ENCODE results near the gene MOSPD3. TPM values are rescaled to one million over a fixed set of nuclear protein-coding genes. Genes with fewer than 3 reads are reported as not detected.

MOSPD3 gene
- total and polyA plus RNA-seq, 2 of the 8 experiments (the other 6 are each of a cell fraction or from before 2014, with no cell fraction given), result 20.7 to 21.4 TPM

DNA sequence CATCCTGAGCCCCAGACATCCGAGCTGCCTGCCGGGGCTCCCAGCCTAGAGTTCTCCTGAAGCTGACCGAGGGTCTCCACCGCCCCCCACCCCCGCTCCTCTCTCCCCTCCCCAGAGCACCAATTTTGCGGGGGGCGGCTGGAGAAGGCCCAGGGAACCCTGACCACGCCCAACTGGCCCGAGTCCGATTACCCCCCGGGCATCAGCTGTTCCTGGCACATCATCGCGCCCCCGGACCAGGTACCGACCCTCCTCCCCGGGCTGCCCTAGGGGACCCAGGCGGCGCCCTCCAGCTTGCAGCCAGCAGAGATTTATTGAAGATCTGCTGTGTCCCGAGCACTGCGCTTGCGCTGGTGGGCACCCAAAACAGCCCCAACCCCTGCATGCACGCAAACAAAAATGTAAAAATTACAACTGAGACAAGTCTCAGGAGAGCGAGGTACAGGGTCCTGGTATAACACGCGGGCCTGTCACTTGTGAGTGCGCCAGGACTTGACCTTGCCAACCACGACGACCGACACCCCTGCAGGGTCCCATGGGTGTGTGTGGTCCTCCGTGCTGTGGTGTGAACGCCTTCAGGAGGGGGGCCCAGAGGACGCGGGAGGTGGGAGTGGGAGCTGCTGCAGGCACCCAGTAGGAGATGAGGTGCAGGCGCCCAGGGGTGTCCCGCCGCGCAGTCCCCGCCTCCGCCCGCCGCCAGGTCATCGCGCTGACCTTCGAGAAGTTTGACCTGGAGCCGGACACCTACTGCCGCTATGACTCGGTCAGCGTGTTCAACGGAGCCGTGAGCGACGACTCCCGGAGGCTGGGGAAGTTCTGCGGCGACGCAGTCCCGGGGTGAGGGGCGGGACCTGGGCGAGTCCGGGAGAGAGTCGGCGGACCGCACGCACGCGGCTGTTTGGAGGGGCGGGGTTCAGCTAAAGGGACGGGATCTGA, 7.1 kb upstream of the MOSPD3 start (continued):
- TF ChIP-seq SIN3A (conservative IDR thresholded peaks at IDR 0.05 in 1 of 2, IDR thresholded peaks at IDR 0.05 in 1 of 2; ENCODE audit: low read depth in 1 of 2, low read length in 2 of 2) (peak in 1 of 2 experiments; percentile 10; a peak in 1 of 4 replicates), ASH2L (IDR thresholded peaks at IDR 0.05; ENCODE audit: low read length) (no peak), KDM4A (IDR thresholded peaks at IDR 0.05; ENCODE audit: low read depth, low read length, severe bottlenecking) (peak; percentile 59), NRF1 (IDR thresholded peaks at IDR 0.05; ENCODE audit: low read depth, low read length) (no peak)
